PC-9 (cell line): ENCODE results near the gene IRX4. TPM values are rescaled to one million over a fixed set of nuclear protein-coding genes. Genes with fewer than 3 reads are reported as not detected.

Experiments used
- BruUV-seq: library from RNA; stranded (reverse); fragments of 400-500 nt; replicated peaks from 2 replicates; lab custom pipeline; 2021; lab: Mats Ljungman, UMichigan
- CTCF ChIA-PET: fragments of 300-600 bp; sonication (Branson Sonifier 250); formaldehyde crosslinking; loops from one replicate; lab custom pipeline; 2022; ENCODE audit warnings: antibody characterized with exemption; lab: Charles Lee
- POLR2A ChIA-PET: fragments of 300-600 bp; sonication (Branson Sonifier 250); formaldehyde crosslinking; loops from one replicate; lab custom pipeline; 2022; ENCODE audit warnings: antibody characterized with exemption; ENCODE audit not compliant: unreplicated experiment; lab: Charles Lee
- DNase-seq, 2 experiments: peaks; one replicate each; pipeline versions ENCODE4 v3.0.0 to v3.0.0-alpha.2; 2015 to 2022; ENCODE audit warnings: mixed read lengths in 1 of 2
- H2AFZ ChIP-seq: fragments of 200-600 bp; sonication (generic); 2 replicates; pipeline ENCODE4 v1.8.1; 2017; ENCODE audit warnings: antibody characterized with exemption
- H3F3A ChIP-seq: fragments of 200-600 bp; sonication (generic); 2 replicates; pipeline ENCODE4 v1.8.1; 2017; ENCODE audit warnings: antibody characterized with exemption, mild to moderate bottlenecking, low read depth; ENCODE audit not compliant: insufficient read depth
- H3K27ac ChIP-seq: fragments of 200-600 bp; sonication (generic); 2 replicates; pipeline ENCODE4 v1.6.1; 2016; ENCODE audit warnings: mixed run types
- H3K27me3 ChIP-seq: fragments of 200-600 bp; sonication (generic); 2 replicates; pipeline ENCODE4 v1.6.1; 2016; ENCODE audit warnings: low read depth, mixed run types; ENCODE audit not compliant: insufficient read depth
- H3K36me3 ChIP-seq: fragments of 200-600 bp; sonication (generic); 2 replicates; pipeline ENCODE4 v1.6.1; 2016; ENCODE audit warnings: low read depth, mixed run types
- H3K4me1 ChIP-seq: fragments of 200-600 bp; sonication (generic); replicated peaks from 2 replicates; pipeline ENCODE4 v1.6.1; 2016; ENCODE audit warnings: mixed run types; ENCODE audit not compliant: insufficient read depth
- H3K4me2 ChIP-seq: fragments of 200-600 bp; sonication (generic); 2 replicates; pipeline ENCODE4 v1.6.1; 2017; ENCODE audit warnings: mixed run types
- H3K4me3 ChIP-seq: fragments of 200-600 bp; sonication (generic); 2 replicates; pipeline ENCODE4 v1.6.1; 2016; ENCODE audit warnings: mixed run types
- H3K79me2 ChIP-seq: fragments of 200-600 bp; sonication (generic); 2 replicates; pipeline ENCODE4 v1.6.1; 2017; ENCODE audit warnings: low read depth, mixed run types
- H3K9me2 ChIP-seq: fragments of 200-600 bp; sonication (generic); 2 replicates; pipeline ENCODE4 v1.8.1; 2017; ENCODE audit warnings: mild to moderate bottlenecking; ENCODE audit not compliant: insufficient read depth
- H3K9me3 ChIP-seq: fragments of 200-600 bp; sonication (generic); 2 replicates; pipeline ENCODE4 v1.8.1; 2016; ENCODE audit warnings: low read depth; ENCODE audit not compliant: insufficient read depth
- H4K20me1 ChIP-seq: fragments of 200-600 bp; sonication (generic); 2 replicates; pipeline ENCODE4 v1.8.1; 2017; ENCODE audit not compliant: insufficient read depth
- EZH2 ChIP-seq: fragments of 200-600 bp; sonication (generic); IDR thresholded peaks from 2 replicates; pipeline ENCODE4 v1.8.0; 2017; ENCODE audit warnings: antibody characterized with exemption, low read depth
- intact Hi-C: fragments of 100-400 bp; cut with micrococcal nuclease; formaldehyde crosslinking; loops from one replicate; pipeline ENCODE4 v1.10.0; 2022; ENCODE audit not compliant: unreplicated experiment
- total RNA-seq: library from RNA; stranded (reverse); gene quantifications from 2 replicates; pipeline ENCODE4 v1.2.3, GENCODE V29; 2021
- TF ChIP-seq, protein P1 (sequence below): fragments of 200-600 bp; sonication (generic); conservative IDR thresholded peaks from 2 replicates; pipeline ENCODE4 v1.6.1; 2017; ENCODE audit warnings: mixed run types, antibody characterized with exemption, mild to moderate bottlenecking, moderate library complexity

Gene IRX4
- total RNA-seq, 1 experiment from 2014 or later, result not detected

- Histone ChIP-seq H4K20me1 (no peaks in the 10 kb centered on the region), H3K4me3 (no peak overlapping the region), H3F3A (no peaks in the 10 kb centered on the region), H3K27ac (no peak overlapping the region), H3K9me2 (no peaks in the 10 kb centered on the region), H3K4me2 (no peak overlapping the region), H3K79me2 (no peaks in the 10 kb centered on the region), H3K36me3 (no peaks in the 10 kb centered on the region), H3K9me3 (no peaks in the 10 kb centered on the region), H3K27me3 (peaks cover 100% of the 10 kb centered on the region), H2AFZ (no peak overlapping the region), H3K4me1 (no peaks in the 10 kb centered on the region)
- intact Hi-C loops, result no loop called here
- TF ChIP-seq, protein P1, sequence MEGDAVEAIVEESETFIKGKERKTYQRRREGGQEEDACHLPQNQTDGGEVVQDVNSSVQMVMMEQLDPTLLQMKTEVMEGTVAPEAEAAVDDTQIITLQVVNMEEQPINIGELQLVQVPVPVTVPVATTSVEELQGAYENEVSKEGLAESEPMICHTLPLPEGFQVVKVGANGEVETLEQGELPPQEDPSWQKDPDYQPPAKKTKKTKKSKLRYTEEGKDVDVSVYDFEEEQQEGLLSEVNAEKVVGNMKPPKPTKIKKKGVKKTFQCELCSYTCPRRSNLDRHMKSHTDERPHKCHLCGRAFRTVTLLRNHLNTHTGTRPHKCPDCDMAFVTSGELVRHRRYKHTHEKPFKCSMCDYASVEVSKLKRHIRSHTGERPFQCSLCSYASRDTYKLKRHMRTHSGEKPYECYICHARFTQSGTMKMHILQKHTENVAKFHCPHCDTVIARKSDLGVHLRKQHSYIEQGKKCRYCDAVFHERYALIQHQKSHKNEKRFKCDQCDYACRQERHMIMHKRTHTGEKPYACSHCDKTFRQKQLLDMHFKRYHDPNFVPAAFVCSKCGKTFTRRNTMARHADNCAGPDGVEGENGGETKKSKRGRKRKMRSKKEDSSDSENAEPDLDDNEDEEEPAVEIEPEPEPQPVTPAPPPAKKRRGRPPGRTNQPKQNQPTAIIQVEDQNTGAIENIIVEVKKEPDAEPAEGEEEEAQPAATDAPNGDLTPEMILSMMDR, result no peak
- no peak for TF ChIP-seq EZH2
- DNase-seq, result no peak
- ChIA-PET CTCF (no interaction called here), POLR2A (no interaction called here)
- BruUV-seq, result no TSS peak
Observed at GRCh38 chr5:1911773-1912235, 29.1 kb upstream of the IRX4 start.

- no peaks in the 10 kb centered on the region for H3F3A ChIP-seq
- H4K20me1 ChIP-seq, result no peaks in the 10 kb centered on the region
- no peak overlapping the region for H3K27ac ChIP-seq
- POLR2A ChIA-PET, result no interaction called here
- no TSS peak for BruUV-seq
- TF ChIP-seq, protein P1, result no peak
- TF ChIP-seq EZH2, result no peak
- peaks cover 100% of the 10 kb centered on the region for H3K27me3 ChIP-seq
- H3K9me3 ChIP-seq, result no peaks in the 10 kb centered on the region
- no peaks in the 10 kb centered on the region for H3K79me2 ChIP-seq
- H3K4me3 ChIP-seq, result no peak overlapping the region
- intact Hi-C loops, result no loop called here
- H3K4me1 ChIP-seq, result no peaks in the 10 kb centered on the region
- no peak overlapping the region for H3K4me2 ChIP-seq
- CTCF ChIA-PET, result no interaction called here
- no peaks in the 10 kb centered on the region for H3K36me3 ChIP-seq
- H2AFZ ChIP-seq, result no peak overlapping the region
- DNase-seq, result no peak
- H3K9me2 ChIP-seq, result no peaks in the 10 kb centered on the region
Observed at GRCh38 chr5:1910861-1911772, 28.4 kb upstream of the IRX4 start.

- no peaks in the 10 kb centered on the region for H4K20me1 ChIP-seq
- ChIA-PET CTCF (no interaction called here), POLR2A (no interaction called here)
- H3K4me2 ChIP-seq, result no peak overlapping the region
- no TSS peak for BruUV-seq
- no peaks in the 10 kb centered on the region for H3K36me3 ChIP-seq
- no peak overlapping the region for H3K4me3 ChIP-seq
- H3K79me2 ChIP-seq, result no peaks in the 10 kb centered on the region
- H3K27ac ChIP-seq, result no peak overlapping the region
- H3K9me2 ChIP-seq, result 0 out of 2 replicates have a peak, but pooled peaks cover 3% of the 10 kb centered on the region
- H3K9me3 ChIP-seq, result no peaks in the 10 kb centered on the region
- H3F3A ChIP-seq, result no peaks in the 10 kb centered on the region
- TF ChIP-seq EZH2, result peak; percentile 76; the same call in 1 of the 2 replicates
- TF ChIP-seq, protein P1, result no peak
- no peak overlapping the region for H2AFZ ChIP-seq
- intact Hi-C loops, result no loop called here
- H3K4me1 ChIP-seq, result no peaks in the 10 kb centered on the region
- peaks cover 99% of the 10 kb centered on the region for H3K27me3 ChIP-seq
- DNase-seq, result no peak
Observed at GRCh38 chr5:1910081-1910760, 27.5 kb upstream of the IRX4 start.
